IPS DF 6.9 (cell line): ENCODE data around the gene HSPG2.

Source experiments
- DNase-seq: peaks from one replicate; pipeline ENCODE4 v3.0.0-alpha.2; 2013; ENCODE audit warnings: low read depth, low spot score
- H3K27ac ChIP-seq: one replicate; pipeline ENCODE4 v1.5.1; 2013; ENCODE audit warnings: low read length, control low read depth
- H3K27me3 ChIP-seq: 2 replicates; pipeline ENCODE4 v1.6.1; 2013; ENCODE audit warnings: mild to moderate bottlenecking, low read length; ENCODE audit not compliant: control insufficient read depth, insufficient read depth
- H3K36me3 ChIP-seq: 2 replicates; pipeline ENCODE4 v1.6.1; 2013; ENCODE audit warnings: low read length; ENCODE audit not compliant: control insufficient read depth, insufficient read depth
- H3K4me1 ChIP-seq: 2 replicates; pipeline ENCODE4 v1.6.1; 2013; ENCODE audit warnings: low read length; ENCODE audit not compliant: control insufficient read depth, insufficient read depth
- H3K4me3 ChIP-seq: 2 replicates; pipeline ENCODE4 v1.5.1; 2013; ENCODE audit warnings: mild to moderate bottlenecking, low read length
- H3K9me3 ChIP-seq: 2 replicates; pipeline ENCODE4 v1.6.1; 2013; ENCODE audit warnings: low read length, inconsistent platforms; ENCODE audit not compliant: control insufficient read depth, insufficient read depth
- WGBS: extraction: QIAGEN DNeasy Blood & Tissue Kit; methylation state at CpG from one replicate; pipeline ENCODE4 v1.1.7; 2013; ENCODE audit warnings: mixed read lengths, missing lambda C conversion rate; ENCODE audit not compliant: insufficient read length, insufficient coverage; 5-methylcytosine and 5-hydroxymethylcytosine counted together

Gene HSPG2

GRCh38 chr1:21940492-21940891 lies 3.4 kb upstream of the HSPG2 start:
- H3K9me3 ChIP-seq, result no peaks in the 10 kb centered on the region
- no CpG with 5 or more reads among the region's 2 CpGs for WGBS
- no peak overlapping the region for H3K27ac ChIP-seq
- no peaks in the 10 kb centered on the region for H3K27me3 ChIP-seq
- H3K4me1 ChIP-seq, result peaks cover 9% of the 10 kb centered on the region
- no peak overlapping the region for H3K4me3 ChIP-seq
- no peaks in the 10 kb centered on the region for H3K36me3 ChIP-seq
- no peak for DNase-seq

DNA sequence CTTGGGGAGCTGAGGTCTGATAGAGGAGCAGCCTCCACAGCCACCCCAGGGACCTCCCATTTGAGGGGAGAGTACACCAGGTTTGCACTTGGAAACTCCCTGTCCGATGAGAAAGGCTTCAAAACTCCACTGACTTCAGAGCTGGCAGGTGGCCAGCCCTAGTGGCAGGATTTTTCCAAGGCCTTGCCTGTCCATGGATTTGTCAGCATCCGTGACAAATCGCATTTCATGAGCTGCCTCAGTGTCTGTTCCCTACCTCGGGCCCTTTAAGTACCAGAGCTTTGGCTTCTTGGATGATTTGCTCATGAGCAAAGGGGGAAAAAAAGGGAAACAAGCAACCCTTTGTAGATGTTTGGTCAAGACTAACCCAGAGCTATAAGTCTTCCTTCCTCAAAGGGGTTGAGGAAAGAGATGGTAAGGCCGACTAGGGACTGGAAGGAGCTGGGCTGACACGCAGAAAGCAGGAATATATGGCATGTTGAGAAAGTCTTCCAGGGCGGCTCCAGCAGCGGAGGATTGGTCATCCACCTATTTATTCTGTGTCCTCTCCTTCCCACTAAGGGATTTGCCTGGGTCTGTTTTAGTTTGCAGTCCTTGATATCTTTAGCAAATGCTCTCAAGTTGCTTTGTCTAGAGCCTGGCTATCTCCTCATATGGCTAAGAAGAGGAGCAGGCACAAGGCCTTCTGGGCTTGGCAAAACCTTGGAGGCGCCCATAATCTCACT lies 2.7 kb upstream of the HSPG2 start:
- H3K4me1 ChIP-seq, result peaks cover 13% of the 10 kb centered on the region

GRCh38 chr1:21938732-21939538 lies 1.8 kb upstream of the HSPG2 start:
- no peak overlapping the region for H3K4me3 ChIP-seq
- no peak overlapping the region for H3K27ac ChIP-seq
- H3K36me3 ChIP-seq, result no peaks in the 10 kb centered on the region
- WGBS, result no CpG with 5 or more reads among the region's 11 CpGs
- DNase-seq, result no peak
- peaks cover 13% of the 10 kb centered on the region for H3K4me1 ChIP-seq
- no peaks in the 10 kb centered on the region for H3K9me3 ChIP-seq
- H3K27me3 ChIP-seq, result no peaks in the 10 kb centered on the region

More for the DNA sequence above, 2.7 kb upstream of the HSPG2 start:
- no peak for DNase-seq
- H3K27ac ChIP-seq, result no peak overlapping the region
- H3K9me3 ChIP-seq, result no peaks in the 10 kb centered on the region
- WGBS, result no CpG with 5 or more reads among the region's 9 CpGs
- no peaks in the 10 kb centered on the region for H3K27me3 ChIP-seq
- H3K36me3 ChIP-seq, result no peaks in the 10 kb centered on the region
- no peak overlapping the region for H3K4me3 ChIP-seq

DNA sequence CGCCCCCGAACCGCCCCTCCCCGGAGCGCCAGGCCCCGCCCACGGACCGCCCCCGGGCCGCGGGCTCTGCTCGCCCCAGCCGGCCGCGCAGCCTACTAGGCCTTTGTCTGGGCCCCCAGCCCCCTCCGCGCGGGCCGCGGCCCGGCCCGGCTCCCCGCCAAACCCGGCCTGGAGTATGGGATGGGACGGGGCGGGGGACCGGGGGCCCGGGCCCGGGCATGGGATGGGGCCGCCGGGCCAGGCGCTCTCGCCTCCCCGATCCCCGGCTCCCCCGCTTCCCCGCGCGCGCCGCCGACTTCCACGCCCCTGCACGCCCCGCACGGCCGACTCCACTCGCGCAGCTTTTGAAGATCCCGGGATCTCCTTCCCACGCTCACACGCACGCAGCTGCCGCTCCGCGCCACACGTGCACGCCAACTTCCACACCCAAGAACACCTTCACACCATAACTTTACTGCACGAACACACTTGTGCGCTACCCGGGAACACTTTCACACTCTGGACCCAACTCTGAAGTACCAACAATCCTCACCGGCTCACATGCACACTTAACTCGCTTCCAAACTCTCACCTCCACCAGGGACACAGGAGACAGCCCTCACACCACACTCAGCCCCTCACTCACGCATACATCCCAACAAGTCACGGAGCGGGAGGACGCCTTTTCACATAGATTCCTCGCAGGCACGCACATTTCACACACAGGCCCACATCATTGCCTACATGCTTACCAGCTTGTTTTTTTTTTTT lies 437 bp upstream of the HSPG2 start:
- Histone ChIP-seq H3K4me1 (peaks cover 16% of the 10 kb centered on the region), H3K27ac (no peak overlapping the region), H3K9me3 (no peaks in the 10 kb centered on the region), H3K4me3 (peak overlapping the region; percentile 31; the same call in 1 of the 2 replicates), H3K27me3 (no peaks in the 10 kb centered on the region), H3K36me3 (no peaks in the 10 kb centered on the region)
- DNase-seq, result no peak
- no CpG with 5 or more reads among the region's 69 CpGs for WGBS

DNA sequence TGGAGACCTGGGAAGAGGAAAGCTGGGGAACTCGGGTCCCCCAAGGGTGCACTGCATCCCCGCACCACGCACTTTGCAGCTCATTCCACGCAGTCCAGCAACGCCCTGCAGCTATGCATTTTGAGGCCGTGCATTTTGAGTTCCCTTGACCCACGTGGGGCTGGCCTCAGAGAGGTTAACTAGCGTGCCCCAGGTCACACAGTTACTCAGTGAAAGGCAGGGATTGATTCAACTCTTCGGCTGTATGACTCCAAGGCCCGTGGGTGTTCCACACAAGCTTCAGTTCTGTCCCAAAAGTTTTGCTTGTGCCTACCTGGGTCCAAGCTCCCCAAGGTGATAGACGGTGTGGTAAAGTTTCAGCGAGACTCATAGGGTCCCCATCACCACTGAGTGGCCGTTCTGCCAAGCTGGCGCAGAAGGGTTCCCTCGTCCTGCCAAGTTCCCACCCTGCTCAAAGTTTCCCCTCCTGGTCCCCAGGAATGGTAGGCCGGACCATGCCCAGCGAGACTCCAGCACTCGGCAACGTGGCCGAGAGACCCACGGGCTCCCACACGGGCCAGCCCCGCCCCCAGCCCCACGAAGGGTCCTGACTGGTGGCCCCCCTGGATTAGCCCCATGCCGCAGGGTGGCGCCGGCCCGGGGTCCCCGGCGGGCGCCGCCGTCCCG lies 611 bp downstream of the HSPG2 start:
- Histone ChIP-seq H3K27me3 (no peaks in the 10 kb centered on the region), H3K36me3 (no peaks in the 10 kb centered on the region), H3K4me1 (peaks cover 16% of the 10 kb centered on the region), H3K27ac (no peak overlapping the region), H3K9me3 (no peaks in the 10 kb centered on the region), H3K4me3 (peak overlapping the region; percentile 74)
- no peak for DNase-seq
- no CpG with 5 or more reads among the region's 34 CpGs for WGBS

DNA sequence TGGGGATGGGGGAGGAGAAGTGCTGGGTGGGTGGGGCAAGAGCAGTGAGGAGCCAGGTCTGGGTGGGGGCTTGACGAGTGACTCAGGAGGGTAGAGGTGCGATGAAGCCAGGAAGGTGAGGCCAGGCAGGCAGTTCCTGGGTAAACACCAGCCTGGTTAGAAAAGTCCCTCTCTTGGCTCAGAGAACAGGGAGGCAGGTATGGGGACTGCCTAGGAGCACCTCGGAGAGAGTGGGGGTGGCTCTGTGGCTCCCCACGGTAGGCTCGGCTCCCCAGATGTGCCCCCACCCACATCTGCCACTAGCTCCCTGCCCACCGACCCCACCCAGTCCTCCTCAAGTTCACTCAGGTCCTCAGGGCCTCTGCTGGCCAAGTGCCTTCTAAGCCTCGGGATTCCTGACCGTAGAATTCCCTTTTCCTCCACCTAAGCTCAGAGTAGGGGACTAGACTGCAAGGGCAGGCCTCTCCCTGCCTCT lies 1.2 kb downstream of the HSPG2 start:
- no peak for DNase-seq
- WGBS, result no CpG with 5 or more reads among the region's 8 CpGs
- Histone ChIP-seq H3K4me1 (peaks cover 16% of the 10 kb centered on the region), H3K36me3 (no peaks in the 10 kb centered on the region), H3K4me3 (peak overlapping the region; percentile 74; the same call in 1 of the 2 replicates), H3K9me3 (no peaks in the 10 kb centered on the region), H3K27ac (no peak overlapping the region), H3K27me3 (no peaks in the 10 kb centered on the region)

GRCh38 chr1:21935393-21935804 lies 1.7 kb downstream of the HSPG2 start:
- H3K27ac ChIP-seq, result no peak overlapping the region
- peaks cover 16% of the 10 kb centered on the region for H3K4me1 ChIP-seq
- H3K27me3 ChIP-seq, result no peaks in the 10 kb centered on the region
- no peaks in the 10 kb centered on the region for H3K36me3 ChIP-seq
- H3K9me3 ChIP-seq, result no peaks in the 10 kb centered on the region
- no peak overlapping the region for H3K4me3 ChIP-seq
- no peak for DNase-seq
- whole genome bisulfite sequencing, result no CpG with 5 or more reads among the region's 10 CpGs

DNA sequence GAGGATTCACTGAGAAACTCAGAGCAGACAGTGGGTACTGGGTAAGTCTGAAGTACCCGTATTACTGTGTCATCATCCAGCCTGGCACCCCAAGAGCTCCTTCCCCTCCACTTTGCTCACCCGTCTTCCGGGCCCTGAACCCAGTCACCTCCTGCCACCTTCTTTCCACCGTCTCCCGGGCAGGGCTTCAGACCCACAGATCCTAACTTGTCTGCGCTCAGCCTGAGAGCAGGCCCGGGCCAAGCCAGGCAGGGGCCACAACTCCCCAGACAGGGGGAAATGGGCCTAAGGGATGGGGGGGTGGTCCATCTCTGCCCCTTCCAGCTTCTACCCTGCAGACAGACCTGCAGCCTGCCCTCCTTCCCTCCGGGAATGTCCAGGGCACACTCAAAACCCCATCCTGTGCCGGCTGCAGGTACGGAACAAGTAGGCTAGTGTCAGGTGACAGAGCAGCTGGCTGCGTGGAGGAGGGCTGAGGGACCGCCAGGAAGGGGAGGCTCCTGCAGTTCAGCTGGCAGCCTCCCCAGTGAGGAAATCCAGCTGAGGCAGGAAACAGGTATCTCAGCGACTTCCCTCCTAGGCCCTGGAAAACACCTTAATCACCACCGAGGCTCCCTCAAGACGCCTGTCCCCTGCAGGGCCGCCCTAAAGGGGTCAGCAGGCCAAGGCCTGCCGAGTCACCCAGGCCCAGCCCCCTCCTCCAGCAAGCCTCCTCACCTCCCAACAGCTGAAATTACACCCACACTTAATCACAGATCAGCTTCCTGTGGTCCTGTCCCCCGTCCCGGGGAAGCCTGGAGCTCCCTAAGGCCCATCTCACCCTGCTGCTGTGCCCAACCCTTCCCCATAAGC lies 3.5 kb downstream of the HSPG2 start:
- H3K36me3 ChIP-seq, result no peaks in the 10 kb centered on the region
- H3K4me3 ChIP-seq, result no peak overlapping the region
- no peak overlapping the region for H3K27ac ChIP-seq
- WGBS, result no CpG with 5 or more reads among the region's 19 CpGs
- no peaks in the 10 kb centered on the region for H3K9me3 ChIP-seq
- H3K27me3 ChIP-seq, result no peaks in the 10 kb centered on the region
- peaks cover 16% of the 10 kb centered on the region for H3K4me1 ChIP-seq
- DNase-seq, result no peak

GRCh38 chr1:21932127-21932526 lies 5.0 kb downstream of the HSPG2 start:
- Histone ChIP-seq H3K27me3 (no peaks in the 10 kb centered on the region), H3K4me3 (no peak overlapping the region), H3K27ac (no peak overlapping the region), H3K36me3 (no peaks in the 10 kb centered on the region), H3K4me1 (peaks cover 12% of the 10 kb centered on the region), H3K9me3 (no peaks in the 10 kb centered on the region)
- DNase-seq, result no peak
- WGBS, result no CpG with 5 or more reads among the region's 7 CpGs
